ENCODE data around the gene ALOX5.

- TF ChIP-seq POLR2A (IDR thresholded peaks at IDR 0.05) (no peak), CTCF (IDR thresholded peaks at IDR 0.05) (no peak), EP300 (IDR thresholded peaks at IDR 0.05; ENCODE audit: low read depth) (no peak)
These were observed 106.3 kb downstream of the ALOX5 start for GRCh38 chr10:45480294-45480693.

Data from transverse colon (tissue), 3 donors.